HG02884 (cell line): ENCODE results near the gene ID4.
"Not testable (repeated sequence)": the region's sequence is repeated elsewhere in the genome, so short reads cannot be mapped to it uniquely, and the experiment has no call there.

Source experiments
- ATAC-seq: cut with Tn5 transposase; IDR thresholded peaks from one replicate; pipeline ENCODE4 v1.9.1; 2021; ENCODE audit warnings: mild to moderate bottlenecking, moderate library complexity; ENCODE audit not compliant: unreplicated experiment

Gene ID4

GRCh38 chr6:19831358-19831757 lies 5.8 kb upstream of the ID4 start:
- no peak for ATAC-seq

GRCh38 chr6:19833947-19834346 lies 3.2 kb upstream of the ID4 start:
- ATAC-seq, result no peak

- no peak for ATAC-seq
These were observed 2.3 kb upstream of the ID4 start for GRCh38 chr6:19834858-19835257.

GRCh38 chr6:19835605-19836004 lies 1.6 kb upstream of the ID4 start:
- no peak for ATAC-seq

GRCh38 chr6:19837511-19838441 lies 606 bp downstream of the ID4 start:
- ATAC-seq, result no peak

GRCh38 chr6:19838442-19839236 lies 1.5 kb downstream of the ID4 start:
- no peak for ATAC-seq

- ATAC-seq, result no peak
These were observed 2.0 kb downstream of the ID4 start for GRCh38 chr6:19839237-19839546.

GRCh38 chr6:19839788-19840187 lies 2.6 kb downstream of the ID4 start:
- no peak for ATAC-seq

- ATAC-seq, result no peak
These were observed 4.0 kb downstream of the ID4 start for GRCh38 chr6:19841181-19841580.

GRCh38 chr6:19842030-19842615 lies 5.0 kb downstream of the ID4 start:
- ATAC-seq, result no peak

- no peak for ATAC-seq
These were observed 7.5 kb downstream of the ID4 start for GRCh38 chr6:19844689-19845088.

- no peak for ATAC-seq
These were observed 8.3 kb downstream of the ID4 start for GRCh38 chr6:19845266-19846041.

GRCh38 chr6:19848465-19849029 lies 11.4 kb downstream of the ID4 start:
- ATAC-seq, result no peak

- no peak for ATAC-seq
These were observed 12.0 kb downstream of the ID4 start for GRCh38 chr6:19849196-19849595.

GRCh38 chr6:19849755-19850154 lies 12.6 kb downstream of the ID4 start:
- ATAC-seq, result no peak

- peak; percentile 66 for ATAC-seq
These were observed 14.3 kb downstream of the ID4 start for GRCh38 chr6:19851241-19852089.

- no peak for ATAC-seq
These were observed 14.9 kb downstream of the ID4 start for GRCh38 chr6:19852090-19852457.

- ATAC-seq, result no peak
These were observed 15.8 kb downstream of the ID4 start for GRCh38 chr6:19852927-19853326.

- not testable (repeated sequence) for ATAC-seq
These were observed 17.3 kb downstream of the ID4 start for GRCh38 chr6:19854421-19855015.
